Right cardiac atrium (tissue), 5 donors: ENCODE data around the gene ESF1. TPM values are rescaled to one million over a fixed set of nuclear protein-coding genes. Genes with fewer than 3 reads are reported as not detected.

ENCODE experiments used
- ATAC-seq, 2 donors: fragments of 200-7000 bp; cut with Tn5 transposase; one replicate each; pipeline versions ENCODE4 v1.8.0 to v1.9.1; 2020; ENCODE audit warnings: moderate library complexity in 2 of 2, mild to moderate bottlenecking in 1 of 2
- DNase-seq, 3 donors: peaks; one replicate each; pipeline ENCODE4 v3.0.0-alpha.2; 2020
- H3K27ac ChIP-seq: one replicate; pipeline ENCODE4 v1.5.1; 2013; ENCODE audit warnings: mild to moderate bottlenecking, low read length, control low read depth, moderate library complexity
- H3K27me3 ChIP-seq: one replicate; pipeline ENCODE4 v1.6.1; 2013; ENCODE audit not compliant: control insufficient read depth, insufficient read depth
- H3K4me1 ChIP-seq: one replicate; pipeline ENCODE4 v1.6.1; 2013; ENCODE audit warnings: low read length; ENCODE audit not compliant: control insufficient read depth, insufficient read depth
- H3K4me3 ChIP-seq: one replicate; pipeline ENCODE4 v1.5.1; 2013; ENCODE audit warnings: low read length, control low read depth
- H3K9me3 ChIP-seq: one replicate; pipeline ENCODE4 v1.6.1; 2013; ENCODE audit warnings: low read length; ENCODE audit not compliant: control insufficient read depth
- WGBS: extraction: QIAGEN DNeasy Blood & Tissue Kit; methylation state at CpG from one replicate; pipeline ENCODE4 v1.1.7; 2013; 5-methylcytosine and 5-hydroxymethylcytosine counted together
- intact Hi-C, 4 donors: fragments of 100-400 bp; cut with DNase I; formaldehyde crosslinking; loops; one replicate each; pipeline versions ENCODE4 v1.11.0 to v1.14.0; 2022 to 2023
- polyA plus RNA-seq: library from polyadenylated mRNA; stranded (reverse); fragments of 200-250 nt; gene quantifications from one replicate; pipeline ENCODE4 v1.2.3, GENCODE V29; 2013
- total RNA-seq, 4 donors: library from RNA; stranded (reverse); fragmentation: NEBNext Ultra II Directional; extraction: Animal tissue kit (Norgen Biotek cat#: 25700); gene quantifications; one replicate each; pipeline ENCODE4 v1.2.1, GENCODE V29; 2021
- donor health status: healthy with polysubstance abuse.
- donor health status: DM: no; HTN: yes; CAD: no.
- donor health status: DM: no; HTN: no; CAD: no.
- donor health status: DM: no; HTN: yes; CAD: no; lungs with severe emphysema.
- donor health status: DM: yes; HTN: yes; CAD: no.

Gene ESF1
- total and polyA plus RNA-seq, 5 donors = 10.8 to 16.6 (median 12.9) TPM

- Histone ChIP-seq H3K4me3 (no peak overlapping the region), H3K27me3 (no peaks in the 10 kb centered on the region), H3K27ac (no peak overlapping the region), H3K9me3 (no peaks in the 10 kb centered on the region), H3K4me1 (no peaks in the 10 kb centered on the region)
- ATAC-seq = no peak
- intact Hi-C loops = no loop called here
- no peak for DNase-seq
- 61% methylated on average over 4 of the region's 4 CpGs for WGBS
These were observed 107.5 kb downstream of the ESF1 start for GRCh38 chr20:13677241-13677640.

DNA sequence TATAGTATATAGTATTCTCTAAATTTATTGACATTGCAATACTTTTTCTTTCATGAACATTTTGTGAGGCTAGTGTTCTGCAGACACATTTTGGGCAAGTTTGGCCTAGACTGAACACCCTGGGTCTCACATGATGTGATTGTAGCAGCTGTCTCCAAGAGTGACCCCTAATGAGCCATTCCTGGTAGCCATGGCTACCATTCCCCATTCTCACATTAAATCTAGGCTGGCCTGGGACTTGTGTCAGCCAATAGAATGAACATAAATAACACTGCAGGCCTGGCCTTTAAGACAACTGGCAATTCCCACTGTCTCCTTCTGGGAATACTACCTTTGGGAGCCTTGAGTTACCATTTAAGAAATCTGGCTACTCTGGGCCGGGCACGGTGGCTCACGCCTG is 108.0 kb downstream of the ESF1 start:
- H3K27ac ChIP-seq = no peak overlapping the region
- no peaks in the 10 kb centered on the region for H3K9me3 ChIP-seq
- no peaks in the 10 kb centered on the region for H3K4me1 ChIP-seq
- DNase-seq (no peak), ATAC-seq (no peak)
- H3K27me3 ChIP-seq = no peaks in the 10 kb centered on the region
- H3K4me3 ChIP-seq = no peak overlapping the region
- 94% methylated on average over 3 of the region's 3 CpGs for WGBS
- intact Hi-C loops = no loop called here

- no peak overlapping the region for H3K27ac ChIP-seq
These were observed 112.0 kb downstream of the ESF1 start for GRCh38 chr20:13672690-13673089.

DNA sequence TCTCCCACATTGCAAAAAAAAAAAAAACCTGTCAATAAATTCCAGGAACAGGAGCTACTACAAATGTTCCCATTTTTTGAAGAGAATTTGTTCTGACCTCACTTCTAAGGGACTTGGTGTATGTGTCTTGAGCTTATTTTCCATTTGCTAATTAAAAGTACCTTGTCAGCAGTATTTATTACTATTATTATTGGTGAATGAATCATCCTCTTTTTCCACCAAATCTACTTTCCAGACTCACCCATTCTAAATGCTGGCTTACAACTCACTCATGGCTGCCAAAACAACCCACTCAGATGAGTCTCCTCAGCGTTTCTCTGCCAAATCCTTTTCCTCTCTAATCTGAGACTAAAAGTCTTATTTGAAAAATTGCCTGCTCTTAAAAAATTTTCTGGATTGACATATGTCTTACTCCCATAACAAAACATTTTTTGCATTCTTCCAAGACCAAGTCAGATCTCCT is 112.8 kb downstream of the ESF1 start:
- DNase-seq (peak in 2 of 3 donors; percentile 30 to 56), ATAC-seq (peak; percentile 91)
- 24% methylated on average over 1 of the region's 1 CpG for WGBS

More at GRCh38 chr20:13672690-13673089, 112.0 kb downstream of the ESF1 start:
- 44% methylated on average over 3 of the region's 3 CpGs for WGBS
- Histone ChIP-seq H3K27me3 (no peaks in the 10 kb centered on the region), H3K9me3 (no peaks in the 10 kb centered on the region), H3K4me1 (no peaks in the 10 kb centered on the region), H3K4me3 (no peak overlapping the region)
- no peak for DNase-seq
- peak in 1 of 2 donors; percentile 79 for ATAC-seq
- intact Hi-C loops = no loop called here

GRCh38 chr20:13671512-13671911 is 113.2 kb downstream of the ESF1 start:
- intact Hi-C loops = no loop called here
- H3K9me3 ChIP-seq = no peaks in the 10 kb centered on the region
- no peak for DNase-seq
- H3K4me1 ChIP-seq = no peaks in the 10 kb centered on the region
- 35% methylated on average over 2 of the region's 2 CpGs for WGBS
- H3K4me3 ChIP-seq = no peak overlapping the region
- no peaks in the 10 kb centered on the region for H3K27me3 ChIP-seq
- no peak overlapping the region for H3K27ac ChIP-seq
- ATAC-seq = peak; percentile 34 to 38

More for the DNA sequence above, 112.8 kb downstream of the ESF1 start:
- no peaks in the 10 kb centered on the region for H3K27me3 ChIP-seq
- intact Hi-C loops = no loop called here
- H3K4me1 ChIP-seq = no peaks in the 10 kb centered on the region
- no peaks in the 10 kb centered on the region for H3K9me3 ChIP-seq
- H3K4me3 ChIP-seq = no peak overlapping the region
- H3K27ac ChIP-seq = no peak overlapping the region

DNA sequence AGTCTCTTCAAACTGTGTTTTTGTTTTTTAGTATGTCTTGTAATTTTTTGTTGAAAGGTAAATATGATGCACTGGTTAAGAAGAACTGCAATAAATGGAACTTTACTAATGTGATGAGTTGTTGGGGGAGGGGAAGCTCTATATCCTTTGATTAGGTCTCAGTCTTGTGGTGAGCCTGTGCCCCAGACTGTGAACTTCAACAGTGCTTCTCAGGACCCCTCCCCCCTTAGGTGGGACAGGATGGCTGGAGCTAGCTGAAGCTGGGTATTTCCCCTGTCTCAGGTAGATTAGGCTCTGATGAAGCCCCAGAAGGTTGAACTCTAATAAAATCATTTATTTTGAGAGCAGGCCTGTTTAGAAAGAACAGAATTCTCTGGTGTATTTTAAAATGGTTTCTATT is 114.6 kb downstream of the ESF1 start:
- intact Hi-C loops = no loop called here
- ATAC-seq = no peak
- H3K27ac ChIP-seq = no peak overlapping the region
- H3K4me3 ChIP-seq = no peak overlapping the region
- no peak for DNase-seq
- no peaks in the 10 kb centered on the region for H3K4me1 ChIP-seq
- no peaks in the 10 kb centered on the region for H3K9me3 ChIP-seq
- H3K27me3 ChIP-seq = no peaks in the 10 kb centered on the region

DNA sequence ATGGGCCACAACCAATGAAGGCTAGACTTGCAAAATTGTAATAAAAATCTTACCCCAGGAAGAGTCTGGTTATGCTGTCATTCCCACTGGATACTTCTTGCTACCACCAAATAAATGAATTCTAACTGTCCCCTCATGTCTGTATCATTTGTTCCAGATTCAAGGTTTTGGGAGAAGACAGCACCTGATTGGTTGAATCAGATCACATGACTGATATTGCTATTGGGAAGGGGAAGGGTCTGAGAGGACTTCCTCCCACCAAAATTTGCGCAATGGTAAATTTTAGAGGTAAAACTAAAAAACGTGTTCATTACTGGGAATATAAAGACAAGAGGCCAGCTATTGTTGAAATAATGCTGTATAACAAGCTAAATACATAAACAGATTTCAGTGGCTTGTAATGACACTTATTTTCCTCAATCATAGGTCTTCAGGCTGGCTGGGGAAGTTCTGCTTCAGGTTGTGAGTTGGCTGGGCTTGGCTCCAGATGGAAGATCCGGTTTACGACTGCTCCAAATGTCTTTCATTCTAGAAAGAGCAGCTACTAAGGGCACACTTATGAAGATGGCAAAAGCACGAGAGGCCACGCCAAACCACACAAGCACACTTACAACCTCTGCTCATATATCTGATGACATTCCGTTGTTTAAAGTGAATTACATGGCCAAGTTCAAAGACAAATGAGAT is 118.9 kb downstream of the ESF1 start:
- no peaks in the 10 kb centered on the region for H3K4me1 ChIP-seq
- H3K27ac ChIP-seq = no peak overlapping the region
- ATAC-seq (no peak), DNase-seq (no peak)
- no peak overlapping the region for H3K4me3 ChIP-seq
- H3K27me3 ChIP-seq = no peaks in the 10 kb centered on the region
- 83% methylated on average over 7 of the region's 7 CpGs for WGBS
- H3K9me3 ChIP-seq = no peaks in the 10 kb centered on the region
- intact Hi-C loops = no loop called here

Other genes with a start within 250 kb of the ESF1 start
- gene TASP1, start 146.0 kb downstream of the ESF1 start, total RNA-seq = 1 to 10 TPM; 6.9 to 9.7 (median 8.5) TPM
- 2.7 TPM for gene TASP1, start 146.0 kb downstream of the ESF1 start, polyA plus RNA-seq
- gene NDUFAF5, start 109 bp upstream of the ESF1 start, total RNA-seq = 10 to 100 TPM; 56.1 to 72.3 (median 64.1) TPM
- gene NDUFAF5, start 109 bp upstream of the ESF1 start, polyA plus RNA-seq = 55.7 TPM
- gene SEL1L2, start 205.7 kb upstream of the ESF1 start, total RNA-seq = not detected
- gene SEL1L2, start 205.7 kb upstream of the ESF1 start, polyA plus RNA-seq = 1.1 TPM
- 1 to 10 TPM; 2.3 to 4.4 (median 3.1) TPM for gene MACROD2, start 210.6 kb upstream of the ESF1 start, total RNA-seq
- 0.61 TPM for gene MACROD2, start 210.6 kb upstream of the ESF1 start, polyA plus RNA-seq